Transverse colon (tissue), 4 donors: Measurements from ENCODE around the gene PLK2. TPM values are rescaled to one million over a fixed set of nuclear protein-coding genes. Genes with fewer than 3 reads are reported as not detected.

Experiments used
- DNase-seq: peaks from one replicate; pipeline ENCODE4 v3.0.0-alpha.2; 2019
- H3K27ac ChIP-seq, 4 donors: fragments of 200-600 bp; sonication (generic); 2 replicates each; pipeline ENCODE4 v1.5.1; 2016 to 2018; ENCODE audit warnings: inconsistent platforms in 4 of 4
- H3K27me3 ChIP-seq: fragments of 200-600 bp; sonication (generic); 2 replicates; pipeline ENCODE4 v1.5.1; 2017; ENCODE audit warnings: inconsistent platforms
- H3K36me3 ChIP-seq, 4 donors: fragments of 200-600 bp; sonication (generic); 2 replicates each; pipeline ENCODE4 v1.5.1; 2017 to 2019; ENCODE audit warnings: inconsistent platforms in 4 of 4
- H3K4me1 ChIP-seq, 4 donors: fragments of 200-600 bp; sonication (generic); 2 replicates each; pipeline ENCODE4 v1.5.1; 2017 to 2020; ENCODE audit warnings: inconsistent platforms in 4 of 4
- H3K4me3 ChIP-seq, 4 donors: fragments of 200-600 bp; sonication (generic); 1 replicate in 1 of 4; 2 replicates in 3 of 4; pipeline versions ENCODE4 v1.5.1 to v1.6.1; 2017 to 2019; ENCODE audit warnings: inconsistent platforms in 4 of 4
- H3K9me3 ChIP-seq, 2 donors: fragments of 200-600 bp; sonication (generic); 2 replicates each; pipeline ENCODE4 v1.5.1; 2017 to 2019; ENCODE audit warnings: inconsistent platforms in 2 of 2
- CTCF ChIP-seq, 5 experiments: fragments of 200-600 bp in 3 of 5; fragments of 450-650 bp in 2 of 5; sonication (generic) in 3 of 5; IDR thresholded peaks; 1 replicate in 2 of 5; 2 replicates in 3 of 5; pipeline ENCODE4 v1.5.1; 2016 to 2017; ENCODE audit warnings: antibody characterized with exemption in 5 of 5, inconsistent platforms in 3 of 5, mild to moderate bottlenecking in 2 of 5, moderate library complexity in 1 of 5
- EP300 ChIP-seq: sonication (generic); formaldehyde crosslinking; IDR thresholded peaks from one replicate; pipeline ENCODE4 v1.6.1; 2017; ENCODE audit warnings: antibody characterized with exemption, low read depth
- POLR2A ChIP-seq: fragments of 450-650 bp; IDR thresholded peaks from one replicate; pipeline ENCODE4 v1.6.1; 2016; ENCODE audit warnings: antibody characterized with exemption, mild to moderate bottlenecking, moderate library complexity
- POLR2AphosphoS5 ChIP-seq, 3 donors: sonication (generic); formaldehyde crosslinking; IDR thresholded peaks; one replicate each; pipeline ENCODE4 v1.6.1; 2016; ENCODE audit warnings: antibody characterized with exemption in 3 of 3
- WGBS, 2 donors: methylation state at CpG; one replicate each; pipeline ENCODE4 v1.1.5; 2018; ENCODE audit warnings: low coverage in 1 of 2; 5-methylcytosine and 5-hydroxymethylcytosine counted together
- in situ Hi-C, 4 donors: fragments of 200-750 bp; cut with MboI; loops; one replicate each; pipeline versions ENCODE4 v1.15.0 to v1.15.1; 2017; ENCODE audit warnings: low sequenced_read_pairs in 3 of 4, low pct_ligation_motif_present in 1 of 4, low pct_unique_long_range_greater_than_20kb in 1 of 4
- intact Hi-C: fragments of 100-400 bp; cut with DNase I; formaldehyde crosslinking; loops from one replicate; pipeline ENCODE4 v1.15.1; 2023; ENCODE audit warnings: low total_unique reads
- total RNA-seq, 4 donors: library from RNA; depleted of rRNA; stranded (reverse); fragments of >200 nt; gene quantifications; one replicate each; pipeline ENCODE4 v1.1.0, GENCODE V29; 2016

Gene PLK2
- total RNA-seq, 4 donors from 2014 or later, result 6.0 to 78.6 (median 40.6) TPM

- in situ Hi-C loops (loop anchor here in 1 of 4 donors (25.0 kb wide), 1 partner anchor 333 kb away; no protein-coding TSS in a partner anchor), intact Hi-C loops (no loop called here)
- Histone ChIP-seq H3K27me3 (no peaks in the 10 kb centered on the region), H3K27ac (no peak overlapping the region), H3K4me3 (no peak overlapping the region), H3K9me3 (no peaks in the 10 kb centered on the region), H3K36me3 (no peaks in the 10 kb centered on the region), H3K4me1 (peaks cover 0 to 2% (median 0%) of the 10 kb centered on the region in 4 donors)
- WGBS, 2 donors, result 48 to 66% methylated on average over 2 to 3 of the region's 3 CpGs
- TF ChIP-seq POLR2A, result no peak
- no peak for TF ChIP-seq EP300
- no peak for TF ChIP-seq POLR2AphosphoS5 (IDR thresholded peaks at IDR 0.05)
- no peak for TF ChIP-seq CTCF (IDR thresholded peaks at IDR 0.05)
- no peak for DNase-seq
Measured at GRCh38 chr5:58504766-58505165, 44.9 kb upstream of the PLK2 start.

- Histone ChIP-seq H3K27me3 (no peaks in the 10 kb centered on the region), H3K9me3 (no peaks in the 10 kb centered on the region), H3K27ac (no peak overlapping the region), H3K4me1 (peaks cover 0 to 2% (median 0%) of the 10 kb centered on the region in 4 donors), H3K4me3 (no peak overlapping the region), H3K36me3 (no peaks in the 10 kb centered on the region)
- no peak for TF ChIP-seq EP300
- no peak for TF ChIP-seq POLR2A
- in situ Hi-C loops, result loop anchor here in 1 of 4 donors (25.0 kb wide), 1 partner anchor 334 kb away; no protein-coding TSS in a partner anchor
- no peak for DNase-seq
- WGBS, 2 donors, result 38 to 73% methylated on average over 1 to 3 of the region's 3 CpGs
- intact Hi-C loops, result no loop called here
Measured at GRCh38 chr5:58503390-58504046, 43.6 kb upstream of the PLK2 start.

GRCh38 chr5:58501778-58502417, 42.0 kb upstream of the PLK2 start:
- DNase-seq, result no peak
- H3K27me3 ChIP-seq, result no peaks in the 10 kb centered on the region
- H3K4me1 ChIP-seq, result peaks cover 0 to 2% (median 0%) of the 10 kb centered on the region in 4 donors
- no peak overlapping the region for H3K4me3 ChIP-seq
- no peaks in the 10 kb centered on the region for H3K36me3 ChIP-seq
- 79 to 90% methylated on average over 2 of the region's 2 CpGs for WGBS, 2 donors
- intact Hi-C loops, result no loop called here
- no peaks in the 10 kb centered on the region for H3K9me3 ChIP-seq
- in situ Hi-C loops, result loop anchor here in 1 of 4 donors (25.0 kb wide), 1 partner anchor 335 kb away; no protein-coding TSS in a partner anchor
- no peak overlapping the region for H3K27ac ChIP-seq
- no peak for TF ChIP-seq EP300
- TF ChIP-seq POLR2AphosphoS5 (IDR thresholded peaks at IDR 0.05), result no peak
- no peak for TF ChIP-seq POLR2A
- TF ChIP-seq CTCF (IDR thresholded peaks at IDR 0.05), result no peak

- in situ Hi-C loops, result loop anchor here (25.0 kb wide), 1 partner anchor 337 kb away; no protein-coding TSS in a partner anchor
- 0 to 5% methylated on average over 2 of the region's 2 CpGs for WGBS, 2 donors
- H3K4me1 ChIP-seq, result no peaks in the 10 kb centered on the region
Measured at GRCh38 chr5:58499941-58500340, 40.1 kb upstream of the PLK2 start.

More at GRCh38 chr5:58499941-58500340, 40.1 kb upstream of the PLK2 start:
- DNase-seq, result no peak
- TF ChIP-seq EP300 (no peak), POLR2A (no peak), POLR2AphosphoS5 (IDR thresholded peaks at IDR 0.05) (no peak), CTCF (IDR thresholded peaks at IDR 0.05) (no peak)
- H3K36me3 ChIP-seq, result no peaks in the 10 kb centered on the region
- H3K27me3 ChIP-seq, result no peaks in the 10 kb centered on the region
- H3K9me3 ChIP-seq, result no peaks in the 10 kb centered on the region
- H3K4me3 ChIP-seq, result no peak overlapping the region
- no peak overlapping the region for H3K27ac ChIP-seq
- intact Hi-C loops, result no loop called here
